IMR-90 (cell line): ENCODE data around the gene PNKD. TPM values are rescaled to one million over a fixed set of nuclear protein-coding genes. Genes with fewer than 3 reads are reported as not detected.

Experiments used
- ATAC-seq: fragments of 200-7000 bp; cut with Tn5 transposase; 2 replicates; pipeline ENCODE4 v1.9.1; 2020; ENCODE audit warnings: low read depth, mild to moderate bottlenecking, moderate library complexity
- BruUV-seq: library from RNA; stranded (reverse); fragments of 400-500 nt; replicated peaks from 2 replicates; lab custom pipeline; 2021; lab: Mats Ljungman, UMichigan
- CTCF ChIA-PET: fragments of 300-600 bp; formaldehyde crosslinking; extraction: SDS; loops from one replicate; lab custom pipeline; 2021; ENCODE audit warnings: antibody characterized with exemption; lab: Yijun Ruan, JAX
- POLR2A ChIA-PET: fragments of 300-600 bp; sonication (Branson Sonifier 250); formaldehyde crosslinking; loops from one replicate; lab custom pipeline; 2022; ENCODE audit warnings: antibody characterized with exemption; ENCODE audit not compliant: unreplicated experiment; lab: Charles Lee
- DNase-seq: peaks from one replicate; pipeline ENCODE4 v3.0.0; 2013
- H2AFZ ChIP-seq: replicated peaks from 2 replicates; pipeline ENCODE3; 2013; ENCODE audit warnings: low read length, mild to moderate bottlenecking; ENCODE audit not compliant: poor library complexity
- H2AK5ac ChIP-seq: 2 replicates; pipeline ENCODE4 v1.6.1; 2013; ENCODE audit warnings: low read depth, low read length, inconsistent platforms
- H2AK9ac ChIP-seq: replicated peaks from 2 replicates; pipeline ENCODE3; 2013; ENCODE audit warnings: mild to moderate bottlenecking, low read depth, low read length, moderate library complexity; ENCODE audit not compliant: poor library complexity
- H2BK120ac ChIP-seq: 2 replicates; pipeline ENCODE4 v1.6.1; 2013; ENCODE audit warnings: low read depth, low read length, inconsistent platforms
- H2BK15ac ChIP-seq: 3 replicates; pipeline ENCODE4 v1.6.1; 2013; ENCODE audit warnings: low read depth, low read length, inconsistent platforms
- H2BK20ac ChIP-seq: 2 replicates; pipeline ENCODE4 v1.6.1; 2013; ENCODE audit warnings: low read depth, mild to moderate bottlenecking, inconsistent platforms, low read length, moderate library complexity
- H2BK5ac ChIP-seq: 2 replicates; pipeline ENCODE4 v1.6.1; 2013; ENCODE audit warnings: mild to moderate bottlenecking, low read depth, low read length, inconsistent platforms; ENCODE audit not compliant: poor library complexity, severe bottlenecking
- H3K14ac ChIP-seq: replicated peaks from 2 replicates; pipeline ENCODE4 v1.6.1; 2013; ENCODE audit warnings: low read depth, low read length, inconsistent platforms
- H3K18ac ChIP-seq: 2 replicates; pipeline ENCODE4 v1.6.1; 2013; ENCODE audit warnings: low read depth, low read length, control low read depth
- H3K23ac ChIP-seq: 2 replicates; pipeline ENCODE4 v1.6.1; 2013; ENCODE audit warnings: low read depth, low read length, inconsistent platforms
- H3K27ac ChIP-seq: 2 replicates; pipeline ENCODE4 v1.5.1; 2013; ENCODE audit warnings: mild to moderate bottlenecking, control low read depth, low read length; ENCODE audit not compliant: insufficient read depth
- H3K27me3 ChIP-seq: 2 replicates; pipeline ENCODE4 v1.6.1; 2013; ENCODE audit warnings: low read length; ENCODE audit not compliant: control insufficient read depth, insufficient read depth
- H3K36me3 ChIP-seq: 2 replicates; pipeline ENCODE4 v1.6.1; 2013; ENCODE audit warnings: low read length, mixed read lengths; ENCODE audit not compliant: control insufficient read depth, insufficient read depth
- H3K4ac ChIP-seq: 2 replicates; pipeline ENCODE4 v1.6.1; 2013; ENCODE audit warnings: low read depth, low read length, inconsistent platforms
- H3K4me1 ChIP-seq: 2 replicates; pipeline ENCODE4 v1.6.1; 2013; ENCODE audit warnings: low read length, mixed read lengths; ENCODE audit not compliant: control insufficient read depth, insufficient read depth
- H3K4me2 ChIP-seq: 2 replicates; pipeline ENCODE4 v1.6.1; 2013; ENCODE audit warnings: low read depth, mild to moderate bottlenecking, control low read depth, low read length, moderate library complexity
- H3K4me3 ChIP-seq: 2 replicates; pipeline ENCODE4 v1.5.1; 2013; ENCODE audit warnings: low read depth, mild to moderate bottlenecking, control low read depth, low read length, moderate library complexity; ENCODE audit not compliant: insufficient read depth
- H3K56ac ChIP-seq: 2 replicates; pipeline ENCODE4 v1.6.1; 2013; ENCODE audit warnings: low read length, inconsistent platforms; ENCODE audit not compliant: insufficient read depth; ENCODE audit errors: extremely low read depth
- H3K79me1 ChIP-seq, 2 experiments: 2 replicates each; pipeline ENCODE4 v1.6.1; 2013; ENCODE audit warnings: low read length in 2 of 2, inconsistent platforms in 1 of 2, low read depth in 1 of 2
- H3K9ac ChIP-seq: 2 replicates; pipeline ENCODE4 v1.6.1; 2013; ENCODE audit warnings: low read depth, low read length, control low read depth
- H3K9me1 ChIP-seq: 2 replicates; pipeline ENCODE4 v1.6.1; 2013; ENCODE audit warnings: low read length, inconsistent platforms; ENCODE audit not compliant: insufficient read depth
- H3K9me3 ChIP-seq: 2 replicates; pipeline ENCODE4 v1.6.1; 2013; ENCODE audit warnings: low read length; ENCODE audit not compliant: control insufficient read depth, insufficient read depth
- H4K20me1 ChIP-seq: 2 replicates; pipeline ENCODE4 v1.6.1; 2013; ENCODE audit warnings: low read length, inconsistent platforms; ENCODE audit not compliant: insufficient read depth
- H4K5ac ChIP-seq: 2 replicates; pipeline ENCODE4 v1.6.1; 2013; ENCODE audit warnings: mild to moderate bottlenecking, low read depth, low read length, control low read depth
- H4K8ac ChIP-seq, 2 experiments: 2 replicates each; pipeline ENCODE4 v1.6.1; 2013; ENCODE audit warnings: low read depth in 2 of 2, low read length in 2 of 2, control low read depth in 1 of 2, inconsistent platforms in 1 of 2
- H4K91ac ChIP-seq: 2 replicates; pipeline ENCODE4 v1.6.1; 2013; ENCODE audit warnings: low read depth, low read length, inconsistent platforms; ENCODE audit not compliant: insufficient read depth
- BHLHE40 ChIP-seq: fragments of 150-350 bp; IDR thresholded peaks from 2 replicates; pipeline ENCODE4 v1.6.1; 2016; ENCODE audit warnings: mild to moderate bottlenecking, low read depth, low read length
- CEBPB ChIP-seq: IDR thresholded peaks from 2 replicates; pipeline ENCODE4 v1.6.1; 2012; ENCODE audit warnings: low read depth, low read length, improper control_type of control experiment
- CHD1 ChIP-seq: IDR thresholded peaks from 2 replicates; pipeline ENCODE4 v1.6.1; 2012; ENCODE audit warnings: low read depth, low read length, improper control_type of control experiment
- CTCF ChIP-seq: conservative IDR thresholded peaks from 2 replicates; pipeline ENCODE4 v1.5.1; 2012; ENCODE audit warnings: mild to moderate bottlenecking, low read depth, low read length, improper control_type of control experiment
- ELK1 ChIP-seq: fragments of 150-350 bp; IDR thresholded peaks from 2 replicates; pipeline ENCODE4 v1.6.1; 2016; ENCODE audit warnings: low read depth, mild to moderate bottlenecking, low read length, moderate library complexity, borderline replicate concordance
- FOS ChIP-seq: fragments of 150-350 bp; IDR thresholded peaks from 2 replicates; pipeline ENCODE4 v1.6.1; 2016; ENCODE audit warnings: low read depth, low read length
- MAFK ChIP-seq: IDR thresholded peaks from 2 replicates; pipeline ENCODE4 v1.6.1; 2012; ENCODE audit warnings: low read depth, low read length, improper control_type of control experiment
- MAZ ChIP-seq: IDR thresholded peaks from 2 replicates; pipeline ENCODE4 v1.6.1; 2012; ENCODE audit warnings: low read depth, mild to moderate bottlenecking, low read length, improper control_type of control experiment, moderate library complexity, borderline replicate concordance
- MXI1 ChIP-seq: IDR thresholded peaks from 2 replicates; pipeline ENCODE4 v1.6.1; 2012; ENCODE audit warnings: low read depth, mild to moderate bottlenecking, low read length, moderate library complexity, borderline replicate concordance
- NFE2L2 ChIP-seq: fragments of 150-350 bp; IDR thresholded peaks from 2 replicates; pipeline ENCODE4 v1.6.1; 2016; ENCODE audit warnings: low read depth, mild to moderate bottlenecking, low read length
- POLR2A ChIP-seq: IDR thresholded peaks from 2 replicates; pipeline ENCODE4 v1.6.1; 2012; ENCODE audit warnings: mild to moderate bottlenecking, low read depth, low read length
- RAD21 ChIP-seq: IDR thresholded peaks from 2 replicates; pipeline ENCODE4 v1.6.1; 2012; ENCODE audit warnings: low read length, improper control_type of control experiment
- RCOR1 ChIP-seq: IDR thresholded peaks from 2 replicates; pipeline ENCODE4 v1.6.1; 2012; ENCODE audit warnings: mild to moderate bottlenecking, low read length, improper control_type of control experiment; ENCODE audit not compliant: insufficient replicate concordance
- RFX5 ChIP-seq: IDR thresholded peaks from 2 replicates; pipeline ENCODE4 v1.8.0; 2012; ENCODE audit warnings: low read depth, mild to moderate bottlenecking, low read length, moderate library complexity
- SMC3 ChIP-seq: fragments of 150-350 bp; IDR thresholded peaks from 2 replicates; pipeline ENCODE4 v1.6.1; 2016; ENCODE audit warnings: low read depth, mild to moderate bottlenecking, antibody characterized with exemption, low read length, moderate library complexity
- USF2 ChIP-seq: fragments of 150-350 bp; IDR thresholded peaks from 2 replicates; pipeline ENCODE4 v1.6.1; 2017; ENCODE audit warnings: mild to moderate bottlenecking, antibody characterized with exemption, low read length, low read depth
- WGBS, 2 experiments: methylation state at CpG; one replicate each; pipeline versions ENCODE4 v1.1.5 to v1.1.7; 2013; ENCODE audit warnings: missing lambda C conversion rate in 2 of 2; ENCODE audit not compliant: insufficient read length in 1 of 2; ENCODE audit errors: extremely low coverage in 2 of 2; 5-methylcytosine and 5-hydroxymethylcytosine counted together
- dilution Hi-C: fragments of 300-500 bp; cut with HindIII; formaldehyde crosslinking; loops from one replicate; pipeline ENCODE4 v1.14.3; 2018; ENCODE audit warnings: low sequenced_read_pairs; ENCODE audit not compliant: unreplicated experiment
- in situ Hi-C: fragments of 300-500 bp; cut with MboI; formaldehyde crosslinking; loops from 3 replicates; pipeline ENCODE4 v1.14.3; 2019; ENCODE audit warnings: low sequenced_read_pairs, inconsistent platforms, mixed read lengths
- intact Hi-C: fragments of 100-400 bp; cut with micrococcal nuclease; formaldehyde crosslinking; loops from 2 replicates; pipeline ENCODE4 v1.10.0; 2022
- polyA plus RNA-seq, 3 experiments: library from polyadenylated mRNA; depleted of rRNA; stranded (reverse); fragments of >200 nt; gene quantifications; 2 replicates each; pipeline ENCODE4 v1.2.3, GENCODE V29; 2012; ENCODE audit warnings: low replicate concordance in 1 of 3
- total RNA-seq: library from RNA; depleted of rRNA; stranded (reverse); fragments of >200 nt; gene quantifications from 2 replicates; pipeline ENCODE4 v1.2.3, GENCODE V29; 2012

The PNKD gene
- total and polyA plus RNA-seq, 2 of the 4 experiments (the other 2 are of a cell fraction) = 19.2 to 68.5 TPM

- TF ChIP-seq USF2 (no peak), RAD21 (no peak), SMC3 (no peak), MAFK (no peak), CTCF (no peak), RFX5 (no peak), CHD1 (no peak), MAZ (no peak), CEBPB (no peak), MXI1 (no peak), ELK1 (no peak), NFE2L2 (no peak), FOS (no peak), BHLHE40 (no peak), RCOR1 (no peak), POLR2A (no peak)
- 100% methylated on average over 2 of the region's 12 CpGs; no CpG with 5 or more reads in 1 of the 2 experiments for WGBS, 2 experiments
- Histone ChIP-seq H4K5ac (no peak overlapping the region), H3K23ac (no peak overlapping the region), H3K27me3 (no peaks in the 10 kb centered on the region; the same call in 1 of the 2 replicates), H2BK20ac (no peak overlapping the region), H2BK15ac (no peak overlapping the region), H3K4me2 (no peak overlapping the region), H3K4me1 (peaks cover 8% of the 10 kb centered on the region; the same call in 1 of the 2 replicates), H3K18ac (no peak overlapping the region), H4K8ac (no peak overlapping the region), H3K79me1 (no peaks in the 10 kb centered on the region), H2AK5ac (no peak overlapping the region), H2BK5ac (no peak overlapping the region), H4K91ac (no peak overlapping the region), H3K4ac (no peak overlapping the region), H3K9me3 (no peaks in the 10 kb centered on the region), H3K27ac (no peak overlapping the region), H4K20me1 (no peaks in the 10 kb centered on the region), H3K9me1 (no peaks in the 10 kb centered on the region), H2AFZ (peak overlapping the region; percentile 1), H3K9ac (no peak overlapping the region), H3K4me3 (no peak overlapping the region), H3K56ac (no peak overlapping the region), H3K14ac (no peak overlapping the region), H3K36me3 (no peaks in the 10 kb centered on the region), H2AK9ac (no peak overlapping the region), H2BK120ac (no peak overlapping the region)
- intact Hi-C loops = no loop called here
- dilution Hi-C loops = no loop called here
- in situ Hi-C loops = no loop called here
- CTCF ChIA-PET = no interaction called here
- no peak for DNase-seq
- no peak for ATAC-seq
- no TSS peak for BruUV-seq
- POLR2A ChIA-PET = no interaction called here
Measured at GRCh38 chr2:218345491-218346236, 75.3 kb downstream of the PNKD start.
